Retinal pigment epithelial cell (primary cell): ENCODE results near the gene PRSS22.
A peak's percentile ranks its signal among the peaks of the same experiment; 100 is the strongest.

Experiments
- DNase-seq: peaks from one replicate; pipeline ENCODE4 v3.0.0-alpha.2; 2010; ENCODE audit warnings: low read depth
- H3K4me3 ChIP-seq: 2 replicates; pipeline ENCODE4 v1.5.1; 2011; ENCODE audit warnings: mild to moderate bottlenecking, low read length, control low read depth, moderate library complexity
- TF ChIP-seq, protein P1 (sequence below): conservative IDR thresholded peaks from 2 replicates; pipeline ENCODE4 v1.5.1; 2011; ENCODE audit warnings: low read depth, low read length, control low read depth, inconsistent platforms

PRSS22 gene

DNA sequence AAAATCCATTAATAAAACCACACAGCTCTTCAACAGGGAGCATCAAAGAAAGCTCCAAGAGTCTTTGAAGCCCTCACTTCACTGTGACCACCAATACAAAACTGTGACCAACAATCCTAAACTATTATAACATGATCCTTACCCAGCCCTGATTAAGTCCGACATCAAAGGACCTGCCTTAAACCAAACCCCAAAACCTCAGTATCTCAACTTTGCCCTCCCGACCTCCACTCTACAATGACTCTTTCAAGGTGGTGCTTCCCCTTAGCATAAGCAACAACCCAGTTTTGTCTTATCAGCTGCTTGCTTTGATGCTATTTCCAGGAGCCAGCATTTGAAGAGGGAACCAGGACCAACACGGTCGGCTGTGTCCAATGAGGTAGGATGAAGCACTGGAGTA, 8.5 kb upstream of the PRSS22 start:
- no peak for DNase-seq
- TF ChIP-seq, protein P1, sequence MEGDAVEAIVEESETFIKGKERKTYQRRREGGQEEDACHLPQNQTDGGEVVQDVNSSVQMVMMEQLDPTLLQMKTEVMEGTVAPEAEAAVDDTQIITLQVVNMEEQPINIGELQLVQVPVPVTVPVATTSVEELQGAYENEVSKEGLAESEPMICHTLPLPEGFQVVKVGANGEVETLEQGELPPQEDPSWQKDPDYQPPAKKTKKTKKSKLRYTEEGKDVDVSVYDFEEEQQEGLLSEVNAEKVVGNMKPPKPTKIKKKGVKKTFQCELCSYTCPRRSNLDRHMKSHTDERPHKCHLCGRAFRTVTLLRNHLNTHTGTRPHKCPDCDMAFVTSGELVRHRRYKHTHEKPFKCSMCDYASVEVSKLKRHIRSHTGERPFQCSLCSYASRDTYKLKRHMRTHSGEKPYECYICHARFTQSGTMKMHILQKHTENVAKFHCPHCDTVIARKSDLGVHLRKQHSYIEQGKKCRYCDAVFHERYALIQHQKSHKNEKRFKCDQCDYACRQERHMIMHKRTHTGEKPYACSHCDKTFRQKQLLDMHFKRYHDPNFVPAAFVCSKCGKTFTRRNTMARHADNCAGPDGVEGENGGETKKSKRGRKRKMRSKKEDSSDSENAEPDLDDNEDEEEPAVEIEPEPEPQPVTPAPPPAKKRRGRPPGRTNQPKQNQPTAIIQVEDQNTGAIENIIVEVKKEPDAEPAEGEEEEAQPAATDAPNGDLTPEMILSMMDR: no peak
- no peak overlapping the region for H3K4me3 ChIP-seq

DNA sequence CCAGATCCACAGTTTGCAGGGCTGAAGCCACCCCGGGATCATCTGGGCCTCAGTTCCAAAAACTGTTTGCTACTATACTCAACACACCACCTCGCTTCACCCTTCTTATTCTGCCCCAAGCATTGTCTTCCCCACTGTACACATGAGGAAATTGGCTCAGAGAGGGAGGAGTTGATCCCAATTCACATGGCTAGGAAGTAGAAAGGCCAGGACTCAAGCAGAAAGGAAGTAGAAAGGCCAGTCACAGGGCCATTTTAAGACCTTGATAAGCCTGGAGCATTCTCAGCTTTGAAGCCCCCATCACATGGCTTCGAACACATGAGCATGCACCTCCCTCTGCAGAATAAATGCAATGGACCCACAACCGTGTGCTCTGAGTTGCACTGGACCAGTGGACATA, 7.7 kb upstream of the PRSS22 start:
- DNase-seq: no peak
- H3K4me3 ChIP-seq: no peak overlapping the region
- TF ChIP-seq, protein P1: no peak

DNA sequence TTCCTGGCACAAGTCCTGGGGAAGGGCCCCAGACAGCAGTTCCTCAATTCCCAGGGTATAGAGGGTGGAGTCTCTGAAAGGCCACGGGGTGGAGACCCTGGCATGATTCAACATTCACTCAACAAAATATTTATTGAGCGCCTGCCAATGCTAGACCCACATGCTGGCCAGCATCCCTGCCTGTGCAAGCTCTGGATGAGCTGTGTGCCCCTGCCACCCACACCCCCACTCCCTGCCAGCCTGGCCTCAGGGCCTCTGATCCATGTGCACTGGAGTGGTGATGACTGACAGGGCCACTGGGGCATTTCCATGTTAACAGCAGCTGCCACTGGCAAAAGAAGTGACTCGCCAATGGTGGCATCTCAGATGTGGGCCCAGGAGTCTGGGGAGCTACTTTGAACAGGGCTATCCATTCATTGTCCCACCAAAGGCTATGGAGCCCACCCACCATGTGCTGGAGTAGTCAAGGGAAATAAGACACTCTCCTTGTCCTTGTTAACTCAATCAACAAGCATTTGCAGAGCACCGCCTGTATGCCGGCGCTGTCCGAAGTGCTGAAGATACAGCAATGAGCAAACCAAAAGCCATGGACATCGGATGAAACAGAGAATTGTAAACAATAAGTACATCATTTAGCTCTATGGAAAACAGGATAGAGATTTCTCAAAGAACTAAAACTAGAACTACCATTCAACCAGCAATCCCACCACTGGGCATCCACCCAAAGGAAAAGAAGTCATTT, 3.0 kb upstream of the PRSS22 start:
- TF ChIP-seq, protein P1: no peak
- no peak overlapping the region for H3K4me3 ChIP-seq
- DNase-seq: no peak

DNA sequence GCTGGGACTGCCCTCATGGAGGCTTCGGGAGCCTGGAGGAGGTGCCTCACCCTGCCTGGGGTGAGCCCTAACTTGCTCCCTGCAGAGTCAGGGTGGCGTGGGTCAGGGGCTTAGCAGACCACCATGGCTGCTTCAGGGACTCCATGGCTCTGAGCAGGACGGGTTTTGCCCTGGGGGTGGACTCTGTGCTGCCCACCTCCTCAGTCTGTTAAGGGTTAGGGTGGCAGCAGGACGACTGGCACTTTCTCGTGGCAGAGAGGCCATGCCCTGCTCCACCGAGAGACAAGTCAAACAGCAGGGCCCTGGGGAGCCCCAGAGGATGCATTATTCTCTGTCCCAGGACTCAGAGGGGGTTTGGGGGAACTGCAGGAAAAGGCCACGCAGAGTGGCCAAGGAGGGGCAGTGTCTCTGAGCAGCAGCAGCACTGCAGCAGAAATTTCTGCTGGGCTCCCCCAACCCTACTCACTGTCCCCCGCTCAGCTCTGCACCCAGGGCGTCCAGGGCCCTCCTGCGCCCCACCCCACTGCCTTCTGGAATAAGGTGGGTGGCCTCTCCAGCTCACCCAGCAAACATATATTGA, 1.8 kb upstream of the PRSS22 start:
- TF ChIP-seq, protein P1: no peak
- no peak overlapping the region for H3K4me3 ChIP-seq
- no peak for DNase-seq

DNA sequence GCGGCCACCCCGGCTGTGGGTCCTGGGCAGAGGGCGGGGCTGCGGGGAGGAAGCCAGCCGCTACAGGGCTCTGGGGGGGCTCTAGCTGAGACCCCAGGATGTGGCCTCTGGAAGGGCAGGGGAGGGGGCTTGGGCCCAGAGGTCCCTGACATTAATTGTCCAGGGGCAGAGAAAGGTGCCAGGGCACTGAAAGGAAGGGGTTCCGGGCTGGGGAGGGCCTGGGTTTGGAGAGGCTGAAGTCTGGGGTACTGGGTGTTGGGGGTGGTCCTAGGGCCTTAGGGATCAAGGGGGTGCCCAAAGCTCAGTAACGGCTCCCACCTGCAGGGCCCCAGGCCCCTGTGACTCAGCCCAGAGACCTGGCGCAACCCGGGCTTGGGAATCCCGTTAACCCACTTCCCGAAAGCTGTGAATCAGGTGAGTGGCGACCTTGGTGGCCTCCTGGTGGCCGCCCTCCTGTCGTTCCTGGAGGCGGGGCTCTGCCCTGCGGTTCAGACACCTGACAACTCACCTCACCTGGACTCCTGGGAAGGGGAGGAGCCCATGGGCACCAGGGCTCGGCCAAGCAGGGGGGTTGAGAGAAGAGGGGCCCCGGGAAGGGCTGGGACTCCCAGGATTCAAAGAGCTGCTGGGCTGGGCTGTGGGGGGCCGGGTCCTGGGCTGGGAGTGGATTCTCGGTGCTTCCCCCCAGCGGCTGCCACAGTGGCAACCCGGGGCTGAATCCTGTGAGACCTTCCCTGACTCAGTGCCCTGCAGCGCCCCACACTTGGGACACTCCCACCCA, 465 bp upstream of the PRSS22 start:
- H3K4me3 ChIP-seq: no peak overlapping the region
- TF ChIP-seq, protein P1: peak; percentile 11
- DNase-seq: no peak

DNA sequence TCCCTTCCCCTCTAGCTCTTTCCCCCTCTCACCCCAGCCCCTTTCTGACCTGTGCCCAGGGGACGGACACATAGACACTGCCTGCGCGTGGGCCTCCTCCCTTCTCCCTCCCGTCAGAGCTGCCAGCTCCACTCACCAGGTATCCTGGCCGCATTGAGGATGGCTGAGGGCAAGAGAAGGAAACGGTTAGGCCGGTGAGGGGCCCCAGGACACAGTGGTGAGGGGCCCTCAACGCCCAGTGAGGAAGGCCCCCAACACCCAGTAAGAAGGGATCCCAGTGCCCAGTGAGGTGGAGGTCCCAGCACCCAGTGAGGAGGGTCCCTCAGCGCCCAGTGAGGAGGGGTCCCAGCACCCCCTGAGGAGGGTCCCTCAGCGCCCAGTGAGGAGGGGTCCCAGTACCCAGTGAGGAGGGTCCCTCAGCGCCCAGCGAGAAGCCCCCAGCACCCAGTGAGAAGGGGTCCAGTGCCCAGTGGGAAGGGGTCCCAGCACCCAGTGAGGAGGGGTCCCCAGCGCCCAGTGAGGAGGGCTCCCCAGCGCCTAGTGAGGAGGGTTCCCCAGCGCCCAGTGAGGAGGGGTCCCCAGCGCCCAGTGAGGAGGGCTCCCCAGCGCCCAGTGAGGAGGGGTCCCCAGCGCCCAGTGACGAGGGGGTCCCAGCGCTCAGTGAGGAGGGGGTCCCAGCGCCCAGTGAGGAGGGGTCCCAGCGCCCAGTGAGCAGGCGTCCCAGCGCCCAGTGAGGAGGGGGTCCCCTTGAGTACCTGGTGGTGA, 1.1 kb downstream of the PRSS22 start:
- DNase-seq: no peak
- no peak overlapping the region for H3K4me3 ChIP-seq
- TF ChIP-seq, protein P1: no peak
